Dermis microvascular lymphatic vessel endothelial cell (primary cell): ENCODE measurements around the gene TTC24. TPM values are rescaled to one million over a fixed set of nuclear protein-coding genes. Genes with fewer than 3 reads are reported as not detected.

Source experiments
- DNase-seq, 2 donors: peaks; one replicate each; pipeline versions ENCODE4 v3.0.0 to v3.0.0-alpha.2; 2010; ENCODE audit warnings: low read depth in 2 of 2
- total RNA-seq: library from RNA; depleted of rRNA; stranded (reverse); fragments of >200 nt; gene quantifications from 2 replicates; pipeline ENCODE4 v1.2.1, GENCODE V29; 2014

TTC24 gene
- total RNA-seq, 1 donor from 2014 or later, result not detected

DNA sequence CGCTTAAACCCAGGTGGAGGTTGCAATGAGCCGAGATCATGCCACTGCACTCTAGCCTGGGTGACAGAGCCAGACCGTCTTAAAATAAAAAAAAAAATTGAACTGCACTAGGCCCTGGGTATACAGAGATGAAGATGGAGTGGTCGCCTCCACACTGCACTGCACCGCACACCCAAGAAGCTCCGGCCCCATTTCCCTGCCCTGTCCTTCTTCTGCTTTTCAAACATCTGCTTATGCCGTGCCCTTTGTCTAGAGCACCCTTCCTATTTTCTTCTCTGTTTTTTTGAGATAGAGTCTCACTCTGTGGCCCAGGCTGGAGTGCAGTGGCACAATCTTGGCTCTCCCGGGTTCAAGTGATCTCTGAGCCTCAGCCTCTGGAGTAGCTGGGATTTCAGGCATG lies 24.6 kb upstream of the TTC24 start:
- DNase-seq, result no peak

- no peak for DNase-seq
These were observed 23.8 kb upstream of the TTC24 start for GRCh38 chr1:156555715-156556114.

GRCh38 chr1:156556354-156556753 lies 23.2 kb upstream of the TTC24 start:
- no peak for DNase-seq

DNA sequence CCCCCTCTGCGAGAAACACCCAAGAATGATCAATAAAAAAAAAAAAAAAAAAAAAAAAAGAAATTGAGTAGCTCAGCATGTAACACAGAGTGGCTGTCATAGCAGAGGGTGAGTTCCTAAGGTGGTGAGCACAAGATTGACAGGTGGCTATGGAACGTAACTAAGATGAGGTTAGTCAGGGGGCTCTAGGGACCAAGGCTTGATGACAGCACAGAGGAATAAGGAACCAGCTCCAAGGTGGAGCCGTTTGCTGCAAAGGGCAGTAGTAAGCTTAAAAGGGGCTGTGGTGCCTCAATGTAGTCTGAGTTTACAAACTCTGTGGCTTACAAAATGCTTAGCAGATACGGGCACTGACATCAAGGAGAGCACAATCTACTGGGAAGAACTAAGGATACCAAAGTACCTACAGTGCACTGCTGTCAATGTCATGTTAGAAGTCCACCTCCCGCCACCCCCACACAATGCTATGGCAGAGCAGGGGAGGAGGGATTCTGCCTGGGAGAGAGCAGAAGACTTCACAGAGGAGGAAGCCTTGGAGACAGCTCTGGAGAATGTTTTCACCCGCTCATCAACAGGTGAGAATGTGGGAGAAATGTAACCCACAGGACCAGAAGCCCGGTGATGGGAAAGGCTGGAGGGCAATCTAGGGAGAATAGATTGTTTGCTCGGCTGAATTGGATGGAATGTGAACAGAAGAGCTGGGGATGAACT lies 20.3 kb upstream of the TTC24 start:
- no peak for DNase-seq

DNA sequence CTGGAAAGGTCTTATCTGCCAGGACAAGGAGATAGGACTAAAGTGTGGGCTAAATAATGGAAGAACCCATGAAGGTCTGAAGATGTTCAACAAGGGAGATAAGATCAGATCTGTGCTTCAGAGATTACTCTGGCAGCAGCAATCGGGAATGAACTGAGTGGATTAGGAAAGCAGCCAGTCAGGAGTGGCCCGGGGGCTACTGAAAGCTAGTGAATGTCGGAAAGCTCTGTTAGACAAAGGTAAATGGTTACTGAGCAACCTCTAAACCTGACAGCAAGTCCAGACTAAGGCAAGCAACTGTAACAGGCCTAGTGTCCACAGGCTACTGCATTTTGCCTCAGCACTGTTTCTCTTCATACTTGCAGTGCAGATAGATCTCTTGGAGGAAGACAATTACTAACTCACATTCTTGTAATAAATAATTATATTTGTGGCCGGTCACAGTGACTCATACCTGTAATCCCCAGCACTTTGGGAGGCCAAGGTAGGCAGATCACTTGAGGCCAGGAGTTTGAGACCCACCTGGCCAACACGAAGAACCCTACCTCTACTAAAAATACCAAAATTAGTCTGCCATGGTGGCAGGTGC lies 19.6 kb upstream of the TTC24 start:
- DNase-seq, result no peak

DNA sequence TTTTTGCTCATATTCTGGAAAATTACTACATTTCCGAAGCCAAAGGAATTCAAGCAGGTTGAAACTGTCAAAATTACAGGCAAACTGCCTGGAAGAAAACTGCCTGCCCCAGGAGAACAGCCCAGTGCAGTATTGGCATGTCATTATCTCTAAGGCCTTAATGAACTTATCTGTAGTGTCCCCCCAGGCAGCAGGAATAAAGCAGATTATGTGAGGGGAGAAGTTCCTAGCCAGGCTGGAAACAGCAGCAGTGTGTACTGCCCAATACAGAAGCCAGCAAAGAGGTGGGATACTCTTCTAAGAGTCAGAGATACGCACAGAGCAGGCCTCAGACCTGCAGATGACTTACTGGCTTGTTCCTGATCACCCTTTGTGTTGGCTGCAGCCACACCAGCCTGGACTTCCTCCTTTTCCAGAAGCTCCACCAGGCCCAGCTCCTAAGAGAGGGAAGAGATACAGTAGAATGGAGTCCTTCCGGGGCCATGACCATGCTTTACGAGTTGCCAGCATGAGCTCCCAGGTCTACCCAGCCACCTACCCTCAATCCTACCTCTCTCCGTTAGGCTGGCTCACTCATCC lies 18.8 kb upstream of the TTC24 start:
- DNase-seq, result no peak

- no peak for DNase-seq
These were observed 14.0 kb upstream of the TTC24 start for GRCh38 chr1:156565519-156565918.

GRCh38 chr1:156566436-156566835 lies 13.1 kb upstream of the TTC24 start:
- no peak for DNase-seq

DNA sequence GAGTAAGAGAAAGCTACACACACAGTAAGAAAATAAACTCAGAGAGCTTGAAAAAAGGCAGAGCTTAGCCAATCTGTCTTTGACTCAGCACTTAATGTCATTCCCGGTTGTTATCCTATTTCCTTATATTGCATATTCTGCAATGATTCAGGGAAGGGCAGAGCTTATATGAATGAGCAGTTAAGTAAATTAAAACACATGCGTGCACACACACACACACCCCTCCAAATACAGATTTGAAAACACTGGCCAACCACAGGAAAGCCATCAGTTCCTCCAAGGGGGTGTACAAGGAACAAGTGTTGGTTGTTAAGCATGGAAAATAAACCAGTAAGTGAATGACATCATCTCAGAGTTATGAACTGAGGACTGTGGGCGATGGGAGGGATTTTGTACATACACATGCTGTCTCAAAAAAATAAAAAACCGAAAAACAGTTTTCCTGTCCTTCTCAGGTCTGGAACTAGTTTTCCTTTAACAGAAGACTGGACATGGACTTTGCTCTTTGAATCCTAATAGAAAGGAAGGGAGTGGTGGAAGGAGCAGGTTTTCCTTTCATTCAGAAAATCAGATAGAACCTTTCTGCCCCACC lies 8.2 kb upstream of the TTC24 start:
- DNase-seq, result peak in 1 of 2 donors; percentile 76

GRCh38 chr1:156571919-156572662 lies 7.4 kb upstream of the TTC24 start, which contains the start of gene IQGAP3:
Gene IQGAP3, minus strand, starts transcription at chr1:156572565. Its CDS starts 36 bp downstream, at chr1:156572529.
- peak; percentile 62 to 82 for DNase-seq

GRCh38 chr1:156572663-156573018 lies 6.9 kb upstream of the TTC24 start:
- no peak for DNase-seq

DNA sequence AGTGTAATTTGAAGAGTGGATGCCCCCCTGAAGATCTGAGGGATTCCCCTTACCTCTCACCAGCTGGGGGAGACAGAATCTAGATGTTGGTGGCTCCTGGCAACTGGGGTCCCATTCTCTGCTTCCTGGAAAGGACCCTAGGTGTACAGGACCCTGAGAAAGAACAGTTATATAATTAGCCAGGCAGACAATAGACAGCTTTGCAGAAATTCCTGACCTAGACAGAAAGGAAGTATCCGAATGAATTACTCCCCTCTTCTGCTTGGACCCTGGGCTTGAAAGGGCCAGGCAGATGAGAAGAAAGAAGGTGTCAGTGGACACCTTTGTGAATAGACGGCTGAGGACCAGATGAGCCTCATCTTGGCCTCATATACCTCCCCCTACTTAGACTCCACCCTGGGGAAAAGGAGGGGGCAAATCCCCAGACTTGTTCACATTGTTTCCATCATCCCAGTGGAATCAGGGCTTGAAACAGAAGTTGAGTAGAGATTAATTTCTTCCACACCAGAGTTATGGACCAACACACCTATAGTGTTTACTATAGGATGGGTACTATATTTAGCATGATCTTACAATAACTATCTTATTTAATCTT lies 5.4 kb upstream of the TTC24 start:
- DNase-seq, result no peak

- DNase-seq, result no peak
These were observed 2.0 kb upstream of the TTC24 start for GRCh38 chr1:156577550-156577949.

DNA sequence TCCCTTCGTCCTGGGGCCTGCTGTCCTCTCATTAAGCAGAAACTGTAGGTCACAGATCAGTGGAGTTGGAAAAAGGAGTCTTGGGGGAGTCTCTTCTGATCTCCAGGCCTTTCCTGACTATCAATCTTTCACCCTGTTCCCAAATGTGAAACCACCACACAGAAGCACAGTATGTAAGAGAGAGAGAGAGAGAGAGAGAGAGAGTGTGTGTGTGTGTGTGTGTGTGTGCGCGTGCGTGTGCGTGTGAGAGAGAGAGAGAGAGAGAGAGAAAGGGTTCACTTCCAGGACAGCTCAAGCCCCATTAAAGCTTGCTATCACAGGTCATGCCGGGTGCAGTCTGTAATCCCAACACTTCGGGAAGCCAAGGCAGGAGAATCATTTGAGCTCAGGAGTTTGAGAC lies 1.5 kb upstream of the TTC24 start:
- DNase-seq, result no peak

DNA sequence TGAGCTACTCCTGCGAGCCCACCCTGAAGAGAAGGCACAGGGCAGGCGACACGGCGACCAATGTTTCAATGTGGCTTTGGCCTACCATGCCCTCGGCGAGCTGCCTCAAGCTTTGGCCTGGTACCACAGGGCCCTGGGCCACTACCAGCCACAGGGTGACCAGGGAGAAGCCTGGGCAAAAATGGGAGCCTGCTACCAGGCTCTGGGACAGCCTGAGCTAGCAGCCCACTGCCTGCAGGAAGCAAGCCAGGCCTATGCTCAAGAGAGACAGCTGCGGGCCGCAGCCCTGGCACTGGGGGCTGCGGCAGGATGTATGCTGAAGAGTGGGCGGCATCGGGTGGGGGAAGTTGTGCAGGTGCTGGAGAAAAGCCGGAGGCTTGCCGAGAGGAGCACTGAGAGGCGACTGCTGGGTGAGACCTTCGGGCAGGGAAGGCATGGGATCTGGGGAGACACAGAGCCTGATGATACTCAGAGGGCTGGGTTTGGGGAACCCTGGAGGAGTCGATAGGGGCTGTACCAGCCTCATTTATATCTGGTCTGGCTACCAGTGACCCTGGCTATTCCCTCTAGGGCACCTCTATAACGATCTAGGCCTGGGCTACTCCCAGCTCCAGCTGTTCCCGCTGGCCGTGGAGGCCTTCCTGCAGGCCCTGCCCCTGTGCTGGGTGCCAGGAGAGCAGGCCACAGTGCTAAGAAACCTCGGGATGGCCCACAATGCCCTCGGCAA lies 2.3 kb downstream of the TTC24 start:
- no peak for DNase-seq

GRCh38 chr1:156582388-156583017 lies 3.0 kb downstream of the TTC24 start:
- DNase-seq, result no peak

- DNase-seq, result peak in 1 of 2 donors; percentile 82
These were observed 4.5 kb downstream of the TTC24 start for GRCh38 chr1:156583821-156584622.

DNA sequence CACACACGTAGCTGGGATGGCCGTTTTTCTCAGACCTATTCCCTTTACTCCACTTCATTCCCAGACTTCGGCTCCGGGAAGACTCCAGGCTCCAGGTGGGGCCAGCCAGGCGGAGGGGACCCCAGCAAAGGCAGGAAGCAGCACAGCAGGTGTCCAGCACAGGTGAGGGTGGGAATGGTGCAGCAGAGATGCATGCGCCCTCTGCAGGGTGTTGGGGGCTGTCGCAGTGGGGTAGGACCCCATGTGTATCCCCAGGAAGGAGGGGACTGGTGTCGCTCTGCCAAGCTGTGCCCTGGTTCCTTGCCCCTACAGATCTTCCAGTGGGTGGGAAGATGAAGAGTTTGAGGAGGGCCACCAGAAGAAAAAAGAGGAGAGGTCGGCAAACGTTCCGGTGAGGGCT lies 5.3 kb downstream of the TTC24 start:
- no peak for DNase-seq

DNA sequence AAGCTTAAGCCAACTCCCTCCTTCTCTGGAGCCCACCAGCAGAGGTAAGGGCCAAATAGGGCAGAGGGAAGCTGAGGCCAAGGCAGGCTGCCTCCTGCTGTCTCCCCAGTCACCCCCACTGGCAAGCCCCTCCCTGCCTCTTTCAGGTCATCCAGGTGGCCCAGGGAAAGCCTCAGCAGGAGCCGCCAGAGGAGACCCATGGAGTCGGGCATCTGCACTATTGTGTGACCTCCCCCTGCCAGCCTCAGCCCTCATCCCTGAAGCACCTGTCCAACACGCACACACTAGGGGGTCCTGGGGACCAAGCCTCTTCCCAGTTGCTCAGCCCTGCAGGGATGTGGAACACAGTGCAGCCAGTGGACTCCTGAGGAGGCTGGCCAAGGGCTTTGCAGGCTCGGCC lies 6.8 kb downstream of the TTC24 start:
- DNase-seq, result no peak
